GM19463 (cell line): ENCODE measurements around the gene HARS2.
A peak's percentile ranks its signal among the peaks of the same experiment; 100 is the strongest.
"Not testable (repeated sequence)": the region's sequence is repeated elsewhere in the genome, so short reads cannot be mapped to it uniquely, and the experiment has no call there.

Experiments used
- ATAC-seq: cut with Tn5 transposase; IDR thresholded peaks from one replicate; pipeline ENCODE4 v1.9.1; 2021; ENCODE audit warnings: mild to moderate bottlenecking, moderate library complexity; ENCODE audit not compliant: unreplicated experiment

HARS2 gene

GRCh38 chr5:140700177-140701144, 9.2 kb downstream of the HARS2 start, which contains the start of gene ZMAT2:
Gene ZMAT2, plus strand, starts transcription at chr5:140700447. Its CDS starts 14 bp downstream, at chr5:140700461.
- ATAC-seq: peak; percentile 96

- ATAC-seq: no peak
These were observed 16.6 kb downstream of the HARS2 start for GRCh38 chr5:140707812-140708211.

- not testable (repeated sequence) for ATAC-seq
These were observed 17.5 kb downstream of the HARS2 start for GRCh38 chr5:140708787-140709186.

GRCh38 chr5:140710899-140711552, 19.8 kb downstream of the HARS2 start:
- peak; percentile 84 for ATAC-seq

- ATAC-seq: no peak
These were observed 20.5 kb downstream of the HARS2 start for GRCh38 chr5:140711794-140712193.

- no peak for ATAC-seq
These were observed 22.4 kb downstream of the HARS2 start for GRCh38 chr5:140713562-140714094.

- not testable (repeated sequence) for ATAC-seq
These were observed 25.0 kb downstream of the HARS2 start for GRCh38 chr5:140716238-140716637.

- ATAC-seq: no peak
These were observed 27.0 kb downstream of the HARS2 start for GRCh38 chr5:140718266-140718592.

- not testable (repeated sequence) for ATAC-seq
These were observed 29.5 kb downstream of the HARS2 start for GRCh38 chr5:140720738-140721137.

GRCh38 chr5:140721395-140721794, 30.1 kb downstream of the HARS2 start:
- not testable (repeated sequence) for ATAC-seq

- peak; percentile 89 for ATAC-seq
These were observed 34.7 kb downstream of the HARS2 start for GRCh38 chr5:140725799-140726471.

GRCh38 chr5:140733098-140733497, 41.8 kb downstream of the HARS2 start:
- ATAC-seq: no peak

- no peak for ATAC-seq
These were observed 43.1 kb downstream of the HARS2 start for GRCh38 chr5:140734354-140734753.

- ATAC-seq: no peak
These were observed 46.2 kb downstream of the HARS2 start for GRCh38 chr5:140737486-140737885.

GRCh38 chr5:140741967-140742366, 50.7 kb downstream of the HARS2 start:
- ATAC-seq: no peak
